Mucosa of descending colon (tissue), 3 donors: Measurements from ENCODE around the gene SGCA. TPM values are rescaled to one million over a fixed set of nuclear protein-coding genes. Genes with fewer than 3 reads are reported as not detected.
A peak's percentile ranks its signal among the peaks of the same experiment; 100 is the strongest.

Source experiments
- ATAC-seq: fragments of 200-7000 bp; cut with Tn5 transposase; one replicate; pipeline ENCODE4 v1.9.1; 2020; ENCODE audit warnings: mild to moderate bottlenecking, moderate library complexity
- DNase-seq, 3 donors: peaks; one replicate each; pipeline ENCODE4 v3.0.0-alpha.2; 2020
- H3K36me3 ChIP-seq: fragments of 200-600 bp; one replicate; pipeline ENCODE4 v1.8.0; 2021; ENCODE audit warnings: low read depth, mild to moderate bottlenecking
- H3K4me1 ChIP-seq: fragments of 200-600 bp; one replicate; pipeline ENCODE4 v1.8.0; 2021; ENCODE audit warnings: low read depth, mild to moderate bottlenecking
- H3K4me3 ChIP-seq: fragments of 200-600 bp; one replicate; pipeline ENCODE4 v1.8.0; 2021; ENCODE audit warnings: mild to moderate bottlenecking
- H3K9me3 ChIP-seq: fragments of 200-600 bp; one replicate; pipeline ENCODE4 v1.8.0; 2021; ENCODE audit warnings: mild to moderate bottlenecking
- CTCF ChIP-seq: fragments of 200-600 bp; IDR thresholded peaks from one replicate; pipeline ENCODE4 v1.8.0; 2022; ENCODE audit warnings: antibody characterized with exemption, mild to moderate bottlenecking
- intact Hi-C, 2 donors: fragments of 100-400 bp; cut with DNase I in 1 of 2; cut with micrococcal nuclease in 1 of 2; formaldehyde crosslinking; loops; one replicate each; pipeline versions ENCODE4 v1.11.0 to v1.11.1; 2022; cut with DNase I, micrococcal nuclease
- long read RNA-seq, 2 donors: library from polyadenylated mRNA; unstranded; transcript quantifications; one replicate each; pipeline ENCODE4 v2.0.0, GENCODE V29; 2019 to 2021
- total RNA-seq, 3 donors: library from RNA; stranded (reverse); fragmentation: NEBNext Ultra II Directional in 2 of 3; extraction: Animal tissue kit (Norgen Biotek cat#: 25700) in 2 of 3; gene quantifications; one replicate each; pipeline versions ENCODE4 v1.2.1 to v1.2.4, GENCODE V29; 2021 to 2023
- donor health status: DM: no; HTN: no; CAD: no; lungs with moderate emphysema.
- donor health status: DM: no; HTN: no; CAD: no.
- donor health status: DM: no; HTN: yes; CAD: no.

SGCA gene
- total RNA-seq = 10 to 100 TPM in 1 of 3 donors, 1 to 10 TPM in 1, under 1 TPM in 1; 0.64 to 30.7 (median 6.8) TPM
- long read RNA-seq, donor 1, transcript SGCA-201 (10 exons, 1,432 nt) = major isoform, 20 of 38 reads
- long read RNA-seq, donor 1, partial matches to known transcripts = 9 of 38 reads
- long read RNA-seq, donor 1, other reads (novel, unspliced or antisense) = 8 of 38 reads
- long read RNA-seq, donor 2, transcript SGCA-201 (10 exons, 1,432 nt) = major isoform, 5 of 6 reads
- long read RNA-seq, donor 2, partial matches to known transcripts = 0 of 6 reads
- long read RNA-seq, donor 2, other reads (novel, unspliced or antisense) = 1 of 6 reads

- H3K4me1 ChIP-seq = peaks cover 4% of the 10 kb centered on the region
- no peak for ATAC-seq
- no peaks in the 10 kb centered on the region for H3K9me3 ChIP-seq
- intact Hi-C loops = loop anchor here in 1 of 2 donors (10.0 kb wide), 1 partner anchor 51 kb away; no protein-coding TSS in a partner anchor
- DNase-seq = peak in 1 of 3 donors; percentile 46
- no peaks in the 10 kb centered on the region for H3K36me3 ChIP-seq
- H3K4me3 ChIP-seq = no peak within 1 kb of the TSS
- TF ChIP-seq CTCF = no peak
Observed at GRCh38 chr17:50165867-50166517, at the start of gene SGCA. Gene SGCA, plus strand, starts transcription at chr17:50166005. Its CDS starts 36 bp downstream, at chr17:50166041.

- H3K4me3 ChIP-seq = no peak overlapping the region
- H3K9me3 ChIP-seq = no peaks in the 10 kb centered on the region
- TF ChIP-seq CTCF = peak; percentile 60
- peak; percentile 61 to 80 (median 69) for DNase-seq
- intact Hi-C loops = loop anchor here in 1 of 2 donors (10.0 kb wide), 1 partner anchor 47 kb away; the partner anchor contains the start of gene SGCA
- no peaks in the 10 kb centered on the region for H3K36me3 ChIP-seq
- peak; percentile 84 for ATAC-seq
- peaks cover 5% of the 10 kb centered on the region for H3K4me1 ChIP-seq
Observed at GRCh38 chr17:50117202-50118051, 48.4 kb upstream of the SGCA start.

GRCh38 chr17:50118076-50118827 lies 47.6 kb upstream of the SGCA start:
- ATAC-seq (no peak), DNase-seq (peak in 1 of 3 donors; percentile 50)
- no peak for TF ChIP-seq CTCF
- H3K4me3 ChIP-seq = no peak overlapping the region
- intact Hi-C loops = loop anchor here in 1 of 2 donors (10.0 kb wide), 1 partner anchor 47 kb away; the partner anchor contains the start of gene SGCA
- H3K4me1 ChIP-seq = peaks cover 5% of the 10 kb centered on the region
- no peaks in the 10 kb centered on the region for H3K36me3 ChIP-seq
- no peaks in the 10 kb centered on the region for H3K9me3 ChIP-seq

- Histone ChIP-seq H3K9me3 (no peaks in the 10 kb centered on the region), H3K36me3 (no peaks in the 10 kb centered on the region), H3K4me1 (peaks cover 5% of the 10 kb centered on the region), H3K4me3 (no peak overlapping the region)
- no peak for TF ChIP-seq CTCF
- intact Hi-C loops = loop anchor here in 1 of 2 donors (10.0 kb wide), 1 partner anchor 46 kb away; the partner anchor contains the start of gene SGCA
- DNase-seq (no peak), ATAC-seq (no peak)
Observed at GRCh38 chr17:50118828-50119218, 47.0 kb upstream of the SGCA start.
